Measurements from ENCODE around the gene SLC2A13. TPM values are rescaled to one million over a fixed set of nuclear protein-coding genes. Genes with fewer than 3 reads are reported as not detected.

SLC2A13 gene
- polyA plus RNA-seq, result 1 to 10 TPM in 2 of 3 donors, not detected in 1; 1.8 to 5.9 TPM

- H3K27ac Mint-ChIP-seq, result peak within 1 kb of the TSS; percentile 66 to 91 (median 83)
- no peaks in the 10 kb centered on the region for H3K9me3 Mint-ChIP-seq
- peaks cover 3 to 13% (median 9%) of the 10 kb centered on the region in 3 donors for H3K27me3 Mint-ChIP-seq (ENCODE audit: low read depth in 3 of 3)
- peak; percentile 75 to 83 (median 80) for DNase-seq
- peaks cover 30 to 46% of the 10 kb centered on the region in 2 donors for H3K4me1 Mint-ChIP-seq
- peak within 1 kb of the TSS; percentile 81 to 95 (median 90) for H3K4me3 Mint-ChIP-seq
- H3K36me3 Mint-ChIP-seq, result no peaks in the 10 kb centered on the region
These were observed at the start of gene SLC2A13 for GRCh38 chr12:40105515-40106201. Gene SLC2A13, minus strand, starts transcription at chr12:40106081. Its CDS starts 273 bp downstream, at chr12:40105808.

- no peaks in the 10 kb centered on the region for H3K36me3 Mint-ChIP-seq
- no peak overlapping the region for H3K4me3 Mint-ChIP-seq
- no peaks in the 10 kb centered on the region for H3K27me3 Mint-ChIP-seq (ENCODE audit: low read depth in 3 of 3)
- no peak for DNase-seq
- H3K27ac Mint-ChIP-seq, result no peak overlapping the region
- H3K4me1 Mint-ChIP-seq, result no peaks in the 10 kb centered on the region
- peaks cover 0 to 4% (median 0%) of the 10 kb centered on the region in 6 donors for H3K9me3 Mint-ChIP-seq
These were observed 48.5 kb upstream of the SLC2A13 start for GRCh38 chr12:40154381-40154780.

DNA sequence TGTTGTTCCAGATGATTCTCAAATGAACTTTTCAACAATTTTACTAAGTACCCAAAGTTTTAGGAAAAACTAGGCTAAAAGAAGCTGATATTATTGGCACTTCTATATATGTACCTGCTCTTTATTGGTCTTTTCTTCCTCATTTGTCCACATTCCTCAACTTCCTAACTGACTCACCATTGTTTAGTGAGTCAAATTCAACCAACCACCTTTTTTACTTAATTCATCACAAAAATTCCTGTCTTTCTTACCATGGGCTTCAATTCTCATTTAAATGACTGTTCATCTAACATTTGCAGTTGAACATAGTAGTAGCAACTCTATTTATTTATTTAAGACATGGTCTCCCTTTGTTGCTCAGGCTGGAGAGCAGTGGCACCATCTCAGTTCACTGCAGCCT, 47.6 kb upstream of the SLC2A13 start:
- Mint-ChIP-seq H3K36me3 (no peaks in the 10 kb centered on the region), H3K4me3 (no peak overlapping the region), H3K9me3 (no peaks in the 10 kb centered on the region), H3K4me1 (no peaks in the 10 kb centered on the region), H3K27me3 (ENCODE audit: low read depth in 3 of 3) (no peaks in the 10 kb centered on the region), H3K27ac (no peak overlapping the region)
- no peak for DNase-seq

DNA sequence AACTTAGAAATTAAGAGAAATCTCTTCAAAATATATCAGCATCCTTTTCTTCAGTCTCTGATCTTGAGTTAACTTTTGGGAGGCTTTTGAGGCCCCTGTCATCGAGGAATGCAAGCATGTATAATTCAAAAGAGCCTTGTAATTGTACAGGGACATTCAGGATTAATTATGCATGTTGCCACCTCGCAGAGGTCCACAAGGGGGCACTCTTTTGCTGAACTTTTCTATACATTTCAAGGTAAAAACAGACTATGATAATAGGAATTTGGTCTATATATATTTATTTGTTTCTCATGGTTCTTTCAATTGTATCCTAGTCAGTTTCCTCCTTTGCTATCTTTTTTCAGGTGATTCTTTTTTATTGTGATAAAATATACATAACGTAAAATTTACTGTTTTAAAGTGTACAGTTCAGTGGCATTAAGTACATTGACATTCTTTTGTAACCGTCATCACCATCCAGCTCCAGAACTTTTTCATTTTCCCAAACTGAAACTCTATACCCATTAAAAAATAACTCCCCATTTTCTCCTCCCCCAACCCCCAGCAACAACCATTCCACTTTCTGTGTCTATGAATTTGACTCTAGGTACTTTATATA, 47.0 kb upstream of the SLC2A13 start:
- H3K9me3 Mint-ChIP-seq, result no peaks in the 10 kb centered on the region
- H3K4me1 Mint-ChIP-seq, result no peaks in the 10 kb centered on the region
- no peaks in the 10 kb centered on the region for H3K27me3 Mint-ChIP-seq (ENCODE audit: low read depth in 3 of 3)
- H3K27ac Mint-ChIP-seq, result no peak overlapping the region
- DNase-seq, result peak in 1 of 3 donors; percentile 21
- no peak overlapping the region for H3K4me3 Mint-ChIP-seq
- H3K36me3 Mint-ChIP-seq, result no peaks in the 10 kb centered on the region

DNA sequence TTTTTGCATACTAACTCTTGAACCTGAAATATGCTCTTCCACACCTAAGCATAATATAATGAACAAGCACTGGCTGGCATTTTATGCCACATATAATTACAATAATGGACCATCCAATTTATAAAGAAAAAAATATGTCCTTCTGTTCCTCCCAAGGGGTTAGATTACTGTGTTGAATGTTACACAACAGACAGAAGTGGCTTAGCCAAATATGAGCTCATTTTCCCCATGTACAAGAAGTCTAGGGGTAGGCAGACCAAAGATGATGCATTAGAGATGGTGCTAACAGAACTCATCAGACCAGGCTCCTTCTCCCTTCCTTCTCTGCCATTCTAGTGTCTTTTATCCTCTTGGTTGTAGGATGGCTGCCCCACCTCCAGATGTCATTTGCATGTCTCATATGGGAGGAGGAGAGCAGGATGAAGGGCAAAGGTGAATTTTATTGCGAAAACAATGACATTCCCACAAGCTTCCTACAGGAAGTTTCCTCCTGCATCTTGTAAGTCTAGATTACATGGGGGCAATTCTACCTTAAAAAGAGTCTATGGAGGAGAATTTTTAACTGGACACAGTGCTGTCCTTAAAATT, 43.9 kb upstream of the SLC2A13 start:
- H3K4me3 Mint-ChIP-seq, result no peak overlapping the region
- no peak for DNase-seq
- H3K4me1 Mint-ChIP-seq, result no peaks in the 10 kb centered on the region
- H3K27me3 Mint-ChIP-seq (ENCODE audit: low read depth in 3 of 3), result peaks cover 0 to 3% (median 0%) of the 10 kb centered on the region in 3 donors
- H3K27ac Mint-ChIP-seq, result no peak overlapping the region
- H3K9me3 Mint-ChIP-seq, result no peaks in the 10 kb centered on the region
- H3K36me3 Mint-ChIP-seq, result no peaks in the 10 kb centered on the region

GRCh38 chr12:40146800-40147797, 41.2 kb upstream of the SLC2A13 start:
- H3K36me3 Mint-ChIP-seq, result no peaks in the 10 kb centered on the region
- peaks cover 0 to 3% (median 2%) of the 10 kb centered on the region in 3 donors for H3K27me3 Mint-ChIP-seq (ENCODE audit: low read depth in 3 of 3)
- no peak overlapping the region for H3K27ac Mint-ChIP-seq
- no peak for DNase-seq
- no peaks in the 10 kb centered on the region for H3K9me3 Mint-ChIP-seq
- H3K4me1 Mint-ChIP-seq, result no peaks in the 10 kb centered on the region
- no peak overlapping the region for H3K4me3 Mint-ChIP-seq

DNA sequence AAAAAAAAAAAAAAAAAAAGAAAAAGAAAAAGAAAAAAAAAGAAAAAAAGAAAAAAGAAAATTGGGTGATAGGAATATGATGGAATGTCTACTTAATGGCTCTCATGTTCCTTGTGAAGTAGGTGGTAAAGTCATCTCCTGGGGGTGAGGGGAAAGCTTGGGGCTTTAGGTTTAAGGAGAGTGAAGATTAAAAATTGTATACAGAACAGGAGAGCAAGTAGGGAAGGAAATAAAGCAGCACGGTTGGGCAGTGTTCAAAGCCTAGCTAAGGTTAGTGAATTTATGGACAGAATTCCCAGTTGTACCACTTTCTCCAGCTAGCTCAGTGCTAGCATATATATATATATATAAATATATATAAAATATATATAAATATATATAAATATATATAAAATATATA, 40.0 kb upstream of the SLC2A13 start:
- Mint-ChIP-seq H3K4me1 (no peaks in the 10 kb centered on the region), H3K27ac (no peak overlapping the region), H3K27me3 (ENCODE audit: low read depth in 3 of 3) (peaks cover 0 to 3% (median 2%) of the 10 kb centered on the region in 3 donors), H3K36me3 (no peaks in the 10 kb centered on the region), H3K9me3 (no peaks in the 10 kb centered on the region), H3K4me3 (no peak overlapping the region)
- no peak for DNase-seq

DNA sequence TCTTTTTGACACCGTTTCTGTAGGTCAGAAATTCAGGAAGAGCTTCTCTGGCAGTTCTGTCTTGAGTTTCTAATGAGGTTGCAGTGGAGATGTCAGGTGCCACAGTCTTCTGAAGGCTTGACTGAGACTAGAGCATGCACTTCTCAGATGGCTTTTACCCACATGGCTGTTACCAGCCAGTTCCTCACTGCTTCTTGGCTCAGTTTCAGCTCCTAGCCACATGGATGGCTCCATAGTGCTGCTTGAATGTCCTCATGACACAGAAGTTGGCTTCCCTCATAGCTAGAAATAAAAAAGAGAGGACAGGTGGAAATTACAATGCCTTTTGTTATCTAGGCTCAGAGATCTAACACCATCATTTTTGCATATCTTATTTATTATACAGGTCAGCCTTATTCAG, 38.1 kb upstream of the SLC2A13 start:
- peaks cover 0 to 3% (median 2%) of the 10 kb centered on the region in 3 donors for H3K27me3 Mint-ChIP-seq (ENCODE audit: low read depth in 3 of 3)

DNA sequence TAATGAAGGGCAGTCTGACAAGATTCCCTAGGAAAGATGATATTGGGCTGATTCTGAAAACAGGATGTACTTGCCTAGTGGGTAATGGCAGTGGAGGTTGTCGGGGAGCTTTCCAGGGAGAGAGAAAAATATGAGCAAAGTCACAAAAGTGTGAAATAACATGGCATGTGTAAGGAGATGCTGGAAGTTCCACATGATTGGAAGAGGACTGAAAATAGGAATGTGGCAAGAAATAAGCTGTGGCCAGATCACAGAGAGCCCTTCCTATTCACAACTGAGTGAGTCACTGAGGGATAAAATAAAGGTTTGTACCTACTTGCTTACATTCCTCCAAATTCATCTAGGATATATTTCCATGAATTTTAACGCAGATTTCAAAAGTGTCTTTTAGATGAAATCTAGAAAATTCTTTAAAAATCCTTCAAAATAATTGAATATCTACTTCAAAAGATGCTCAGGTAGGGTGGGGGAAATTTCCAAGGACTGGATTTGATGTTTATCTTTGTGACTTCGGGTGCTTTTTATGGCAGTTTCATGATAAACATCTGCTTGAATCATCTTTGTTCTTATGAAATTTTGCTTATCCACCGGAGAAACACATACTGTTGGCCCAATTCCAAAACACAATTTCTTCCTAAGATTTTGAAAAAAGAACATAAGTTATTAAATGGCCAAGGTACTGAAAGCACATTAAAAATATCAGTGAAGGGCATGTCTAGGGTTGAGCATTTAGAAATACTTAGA, 36.3 kb upstream of the SLC2A13 start:
- no peak overlapping the region for H3K27ac Mint-ChIP-seq
- peaks cover 1 to 7% of the 10 kb centered on the region in 2 donors for H3K4me1 Mint-ChIP-seq
- peaks cover 0 to 4% (median 2%) of the 10 kb centered on the region in 3 donors for H3K27me3 Mint-ChIP-seq (ENCODE audit: low read depth in 3 of 3)
- H3K36me3 Mint-ChIP-seq, result no peaks in the 10 kb centered on the region
- H3K9me3 Mint-ChIP-seq, result no peaks in the 10 kb centered on the region
- no peak overlapping the region for H3K4me3 Mint-ChIP-seq
- DNase-seq, result no peak

More for the DNA sequence above, 38.1 kb upstream of the SLC2A13 start:
- H3K4me1 Mint-ChIP-seq, result no peaks in the 10 kb centered on the region
- no peak for DNase-seq
- no peak overlapping the region for H3K27ac Mint-ChIP-seq
- H3K4me3 Mint-ChIP-seq, result no peak overlapping the region
- H3K9me3 Mint-ChIP-seq, result no peaks in the 10 kb centered on the region
- H3K36me3 Mint-ChIP-seq, result no peaks in the 10 kb centered on the region

DNA sequence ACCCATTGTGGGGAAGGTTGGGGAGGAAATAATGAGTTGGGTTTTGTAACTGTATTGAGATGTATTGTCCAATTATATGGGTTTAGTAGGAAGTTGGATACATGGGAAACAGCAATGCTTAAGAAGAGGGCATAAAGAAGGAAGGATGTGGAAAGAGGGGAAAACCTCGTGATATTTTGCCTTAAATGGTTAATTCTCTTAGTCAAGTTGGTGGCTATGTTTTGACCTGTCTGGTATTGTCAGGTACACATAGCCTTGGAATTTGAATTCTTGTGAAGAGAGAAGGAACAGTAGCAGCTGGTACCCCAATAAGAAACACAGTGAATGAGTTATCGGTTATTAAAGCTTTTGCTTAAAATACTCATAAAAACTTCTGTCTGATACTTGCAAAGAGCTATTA, 32.6 kb upstream of the SLC2A13 start:
- peaks cover 1 to 9% of the 10 kb centered on the region in 2 donors for H3K4me1 Mint-ChIP-seq

DNA sequence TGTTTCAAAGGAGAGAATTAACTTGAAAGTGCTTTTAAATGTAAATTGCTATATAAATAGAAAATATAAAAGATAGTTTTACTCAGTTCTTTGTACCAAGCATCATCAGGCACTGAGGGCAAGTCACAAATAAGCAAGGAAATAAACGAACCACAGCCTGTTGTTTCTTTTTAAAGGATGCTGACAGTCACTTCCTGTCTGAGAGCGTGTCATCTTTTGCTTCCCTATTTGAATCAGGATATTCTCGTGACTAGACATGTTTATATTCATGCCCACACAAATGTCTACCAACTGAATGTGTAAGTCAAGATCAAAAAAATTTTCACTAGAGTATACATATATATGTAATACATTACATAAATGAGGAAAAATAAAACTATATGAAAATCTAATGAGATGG, 31.4 kb upstream of the SLC2A13 start:
- H3K9me3 Mint-ChIP-seq, result no peaks in the 10 kb centered on the region
- no peak for DNase-seq
- peak overlapping the region in 1 of 5 donors; percentile 46 for H3K4me3 Mint-ChIP-seq
- no peaks in the 10 kb centered on the region for H3K36me3 Mint-ChIP-seq
- H3K27ac Mint-ChIP-seq, result no peak overlapping the region
- peaks cover 1 to 9% of the 10 kb centered on the region in 2 donors for H3K4me1 Mint-ChIP-seq
- peaks cover 0 to 2% (median 0%) of the 10 kb centered on the region in 3 donors for H3K27me3 Mint-ChIP-seq (ENCODE audit: low read depth in 3 of 3)

More for the DNA sequence above, 32.6 kb upstream of the SLC2A13 start:
- Mint-ChIP-seq H3K9me3 (no peaks in the 10 kb centered on the region), H3K27ac (no peak overlapping the region), H3K27me3 (ENCODE audit: low read depth in 3 of 3) (peaks cover 0 to 2% (median 0%) of the 10 kb centered on the region in 3 donors), H3K36me3 (no peaks in the 10 kb centered on the region), H3K4me3 (no peak overlapping the region)
- DNase-seq, result no peak

DNA sequence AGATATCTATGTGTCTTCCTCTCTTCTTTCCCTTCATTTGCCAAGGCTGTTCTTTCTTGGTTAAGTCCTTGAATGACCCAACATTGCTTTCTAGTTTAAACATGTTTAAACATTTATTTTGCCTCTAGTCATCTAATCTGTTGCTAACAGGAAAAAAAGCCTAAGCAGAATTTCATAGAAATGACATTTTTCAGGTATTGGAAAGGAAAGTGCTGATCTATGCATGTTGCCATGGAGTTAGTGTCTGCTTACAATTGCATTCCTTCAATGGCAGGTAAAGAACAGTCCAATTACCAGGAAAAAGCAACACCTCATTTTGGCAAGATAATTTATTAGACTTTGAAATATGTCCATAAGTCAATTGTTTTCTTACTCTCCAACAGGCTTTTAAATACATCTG, 21.5 kb upstream of the SLC2A13 start:
- H3K36me3 Mint-ChIP-seq, result no peaks in the 10 kb centered on the region

DNA sequence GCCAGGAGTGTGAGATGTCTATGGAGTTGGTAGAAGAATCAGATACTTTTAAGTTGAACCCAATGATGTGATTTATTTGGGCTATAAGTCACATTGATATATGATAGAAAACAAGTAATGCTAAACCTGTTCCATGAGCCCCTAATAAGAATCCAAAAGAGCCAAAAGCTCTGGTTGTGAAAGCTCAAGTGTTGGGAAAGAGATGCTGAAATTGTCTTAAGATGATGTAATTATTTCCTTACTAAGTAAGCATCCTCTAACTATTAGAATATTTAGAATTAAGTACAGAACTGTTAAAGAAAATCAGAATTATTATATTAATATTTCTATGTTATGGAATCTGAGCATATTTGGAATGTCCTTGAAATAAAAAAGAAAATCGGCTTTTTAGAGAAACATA, 17.6 kb upstream of the SLC2A13 start:
- DNase-seq, result no peak
- H3K27ac Mint-ChIP-seq, result no peak overlapping the region
- no peak overlapping the region for H3K4me3 Mint-ChIP-seq
- peaks cover 0 to 3% (median 0%) of the 10 kb centered on the region in 3 donors for H3K27me3 Mint-ChIP-seq (ENCODE audit: low read depth in 3 of 3)
- no peaks in the 10 kb centered on the region for H3K36me3 Mint-ChIP-seq
- no peaks in the 10 kb centered on the region for H3K4me1 Mint-ChIP-seq
- peaks cover 0 to 2% (median 0%) of the 10 kb centered on the region in 6 donors for H3K9me3 Mint-ChIP-seq

More for the DNA sequence above, 21.5 kb upstream of the SLC2A13 start:
- Mint-ChIP-seq H3K9me3 (peaks cover 0 to 2% (median 0%) of the 10 kb centered on the region in 6 donors), H3K4me3 (no peak overlapping the region), H3K27ac (no peak overlapping the region), H3K27me3 (ENCODE audit: low read depth in 3 of 3) (no peaks in the 10 kb centered on the region), H3K4me1 (no peaks in the 10 kb centered on the region)
- no peak for DNase-seq

All from immature natural killer cell (primary cell).